ENCODE data around the gene MAN2A2. TPM values are rescaled to one million over a fixed set of nuclear protein-coding genes. Genes with fewer than 3 reads are reported as not detected.

The MAN2A2 gene
- total and polyA plus RNA-seq, 9 of the 15 experiments (the other 6 are each of a cell fraction or from before 2014, with no cell fraction given), result 7.3 to 151 (median 43.4) TPM

DNA sequence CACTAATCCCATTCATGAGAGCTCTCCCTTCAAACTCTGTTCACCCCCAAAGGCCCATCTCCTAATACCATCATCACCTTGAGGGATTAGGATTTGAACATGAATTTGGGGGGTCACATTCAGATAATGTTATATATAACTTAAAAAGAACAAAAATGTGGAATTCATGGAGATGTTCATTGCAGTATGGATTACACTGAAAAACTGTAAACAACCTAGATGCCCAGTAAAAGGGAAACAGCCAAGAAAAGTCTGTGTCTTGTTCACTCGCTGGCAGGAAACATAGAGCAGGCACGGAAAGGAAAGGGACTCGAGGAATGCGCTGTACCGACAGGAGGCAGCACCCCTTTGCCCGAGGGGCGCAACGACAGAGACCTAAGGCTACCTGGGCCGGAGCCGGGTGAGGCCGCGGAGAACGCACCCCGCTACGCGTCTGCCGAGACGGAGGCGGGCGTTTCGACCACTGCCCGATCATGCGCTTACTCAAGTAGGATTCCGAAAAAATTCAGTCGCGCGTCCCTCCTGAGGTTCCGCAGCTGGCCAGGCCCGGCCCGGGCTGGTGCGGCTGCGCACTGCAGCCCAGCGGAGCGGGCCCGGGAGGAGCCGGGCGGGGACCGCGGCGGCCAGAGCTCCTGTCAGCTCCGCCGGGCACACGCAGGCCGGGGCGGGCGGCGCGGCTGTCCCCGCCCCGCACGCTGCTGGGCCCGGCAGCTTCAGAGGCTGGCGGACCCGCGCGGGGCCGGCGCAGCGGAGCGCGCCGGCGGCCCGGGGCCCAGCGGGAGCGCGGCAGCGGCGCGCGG lies 862 bp upstream of the MAN2A2 start (continued):
- TF ChIP-seq, protein P1, sequence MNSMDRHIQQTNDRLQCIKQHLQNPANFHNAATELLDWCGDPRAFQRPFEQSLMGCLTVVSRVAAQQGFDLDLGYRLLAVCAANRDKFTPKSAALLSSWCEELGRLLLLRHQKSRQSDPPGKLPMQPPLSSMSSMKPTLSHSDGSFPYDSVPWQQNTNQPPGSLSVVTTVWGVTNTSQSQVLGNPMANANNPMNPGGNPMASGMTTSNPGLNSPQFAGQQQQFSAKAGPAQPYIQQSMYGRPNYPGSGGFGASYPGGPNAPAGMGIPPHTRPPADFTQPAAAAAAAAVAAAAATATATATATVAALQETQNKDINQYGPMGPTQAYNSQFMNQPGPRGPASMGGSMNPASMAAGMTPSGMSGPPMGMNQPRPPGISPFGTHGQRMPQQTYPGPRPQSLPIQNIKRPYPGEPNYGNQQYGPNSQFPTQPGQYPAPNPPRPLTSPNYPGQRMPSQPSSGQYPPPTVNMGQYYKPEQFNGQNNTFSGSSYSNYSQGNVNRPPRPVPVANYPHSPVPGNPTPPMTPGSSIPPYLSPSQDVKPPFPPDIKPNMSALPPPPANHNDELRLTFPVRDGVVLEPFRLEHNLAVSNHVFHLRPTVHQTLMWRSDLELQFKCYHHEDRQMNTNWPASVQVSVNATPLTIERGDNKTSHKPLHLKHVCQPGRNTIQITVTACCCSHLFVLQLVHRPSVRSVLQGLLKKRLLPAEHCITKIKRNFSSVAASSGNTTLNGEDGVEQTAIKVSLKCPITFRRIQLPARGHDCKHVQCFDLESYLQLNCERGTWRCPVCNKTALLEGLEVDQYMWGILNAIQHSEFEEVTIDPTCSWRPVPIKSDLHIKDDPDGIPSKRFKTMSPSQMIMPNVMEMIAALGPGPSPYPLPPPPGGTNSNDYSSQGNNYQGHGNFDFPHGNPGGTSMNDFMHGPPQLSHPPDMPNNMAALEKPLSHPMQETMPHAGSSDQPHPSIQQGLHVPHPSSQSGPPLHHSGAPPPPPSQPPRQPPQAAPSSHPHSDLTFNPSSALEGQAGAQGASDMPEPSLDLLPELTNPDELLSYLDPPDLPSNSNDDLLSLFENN (IDR thresholded peaks at IDR 0.05; ENCODE audit: low read depth in 2 of 2, low read length in 2 of 2), result no peak
- TF ChIP-seq MCM5 (IDR thresholded peaks at IDR 0.05; ENCODE audit: low read depth), result no peak
- no peak for TF ChIP-seq SAP30 (IDR thresholded peaks at IDR 0.05; ENCODE audit: borderline replicate concordance, insufficient read depth, low read depth, low read length, poor library complexity, severe bottlenecking)
- no peak for TF ChIP-seq NR2C2 (CRISPR knock-in tag; IDR thresholded peaks at IDR 0.05)
- TF ChIP-seq NR2C2 (tag; IDR thresholded peaks at IDR 0.05), result no peak; the same call in 1 of the 2 replicates
- TF ChIP-seq, protein P2, sequence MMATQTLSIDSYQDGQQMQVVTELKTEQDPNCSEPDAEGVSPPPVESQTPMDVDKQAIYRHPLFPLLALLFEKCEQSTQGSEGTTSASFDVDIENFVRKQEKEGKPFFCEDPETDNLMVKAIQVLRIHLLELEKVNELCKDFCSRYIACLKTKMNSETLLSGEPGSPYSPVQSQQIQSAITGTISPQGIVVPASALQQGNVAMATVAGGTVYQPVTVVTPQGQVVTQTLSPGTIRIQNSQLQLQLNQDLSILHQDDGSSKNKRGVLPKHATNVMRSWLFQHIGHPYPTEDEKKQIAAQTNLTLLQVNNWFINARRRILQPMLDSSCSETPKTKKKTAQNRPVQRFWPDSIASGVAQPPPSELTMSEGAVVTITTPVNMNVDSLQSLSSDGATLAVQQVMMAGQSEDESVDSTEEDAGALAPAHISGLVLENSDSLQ (IDR thresholded peaks at IDR 0.05), result no peak
- TF ChIP-seq NBN (IDR thresholded peaks at IDR 0.05; ENCODE audit: low read depth), result no peak
- no peak for TF ChIP-seq ZBTB8A (IDR thresholded peaks at IDR 0.05; ENCODE audit: partially characterized antibody)
- TF ChIP-seq GATA2 (CRISPR knock-in tag; IDR thresholded peaks at IDR 0.05), result no peak
- TF ChIP-seq ZFX (CRISPR knock-in tag; IDR thresholded peaks at IDR 0.05), result peak; percentile 90
- TF ChIP-seq CCNT2 (IDR thresholded peaks at IDR 0.05; ENCODE audit: borderline replicate concordance, extremely low read depth, insufficient read length, low read depth, low read length), result peak; percentile 45
- no peak for TF ChIP-seq IFI16 (CRISPR knock-in tag; IDR thresholded peaks at IDR 0.05)
- TF ChIP-seq, protein P3, sequence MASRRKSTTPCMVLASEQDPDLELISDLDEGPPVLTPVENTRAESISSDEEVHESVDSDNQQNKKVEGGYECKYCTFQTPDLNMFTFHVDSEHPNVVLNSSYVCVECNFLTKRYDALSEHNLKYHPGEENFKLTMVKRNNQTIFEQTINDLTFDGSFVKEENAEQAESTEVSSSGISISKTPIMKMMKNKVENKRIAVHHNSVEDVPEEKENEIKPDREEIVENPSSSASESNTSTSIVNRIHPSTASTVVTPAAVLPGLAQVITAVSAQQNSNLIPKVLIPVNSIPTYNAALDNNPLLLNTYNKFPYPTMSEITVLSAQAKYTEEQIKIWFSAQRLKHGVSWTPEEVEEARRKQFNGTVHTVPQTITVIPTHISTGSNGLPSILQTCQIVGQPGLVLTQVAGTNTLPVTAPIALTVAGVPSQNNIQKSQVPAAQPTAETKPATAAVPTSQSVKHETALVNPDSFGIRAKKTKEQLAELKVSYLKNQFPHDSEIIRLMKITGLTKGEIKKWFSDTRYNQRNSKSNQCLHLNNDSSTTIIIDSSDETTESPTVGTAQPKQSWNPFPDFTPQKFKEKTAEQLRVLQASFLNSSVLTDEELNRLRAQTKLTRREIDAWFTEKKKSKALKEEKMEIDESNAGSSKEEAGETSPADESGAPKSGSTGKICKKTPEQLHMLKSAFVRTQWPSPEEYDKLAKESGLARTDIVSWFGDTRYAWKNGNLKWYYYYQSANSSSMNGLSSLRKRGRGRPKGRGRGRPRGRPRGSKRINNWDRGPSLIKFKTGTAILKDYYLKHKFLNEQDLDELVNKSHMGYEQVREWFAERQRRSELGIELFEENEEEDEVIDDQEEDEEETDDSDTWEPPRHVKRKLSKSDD (conservative IDR thresholded peaks at IDR 0.05; ENCODE audit: low read length), result no peak
- no peak for TF ChIP-seq FOXM1 (IDR thresholded peaks at IDR 0.05; ENCODE audit: low read depth)
- TF ChIP-seq FOXM1 (CRISPR knock-in tag; IDR thresholded peaks at IDR 0.05; ENCODE audit: low read depth), result no peak
- TF ChIP-seq, protein P4, sequence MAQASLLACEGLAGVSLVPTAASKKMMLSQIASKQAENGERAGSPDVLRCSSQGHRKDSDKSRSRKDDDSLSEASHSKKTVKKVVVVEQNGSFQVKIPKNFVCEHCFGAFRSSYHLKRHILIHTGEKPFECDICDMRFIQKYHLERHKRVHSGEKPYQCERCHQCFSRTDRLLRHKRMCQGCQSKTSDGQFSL (CRISPR knock-in tag; IDR thresholded peaks at IDR 0.05), result no peak
- TF ChIP-seq, protein P4 (tag; IDR thresholded peaks at IDR 0.05), result no peak
- TF ChIP-seq ZNF224 (CRISPR knock-in tag; IDR thresholded peaks at IDR 0.05), result no peak
